CD4-positive, alpha-beta T cell treated with Interleukin-1 beta for 1 hour (primary cell): Measurements from ENCODE around the gene GOLGA1.

ENCODE experiments used
- DNase-seq, 2 donors: peaks; one replicate each; pipeline ENCODE4 v3.0.0-alpha.2; 2020 to 2022

Gene GOLGA1

GRCh38 chr9:124830593-124830992 lies 110.3 kb downstream of the GOLGA1 start:
- DNase-seq, result no peak

GRCh38 chr9:124829334-124829669 lies 111.6 kb downstream of the GOLGA1 start:
- DNase-seq, result no peak

GRCh38 chr9:124828489-124829333 lies 112.2 kb downstream of the GOLGA1 start:
- DNase-seq, result no peak
